Activated CD8-positive, alpha-beta memory T cell treated with anti-CD3 and anti-CD28 coated beads for 24 hours (primary cell): ENCODE results near the gene ETFDH.
"Not testable (repeated sequence)": the region's sequence is repeated elsewhere in the genome, so short reads cannot be mapped to it uniquely, and the experiment has no call there.

Experiments used
- DNase-seq: peaks from one replicate; pipeline ENCODE4 v3.0.0-alpha.2; 2020

The ETFDH gene

GRCh38 chr4:158681629-158682028 is 9.5 kb downstream of the ETFDH start:
- no peak for DNase-seq

GRCh38 chr4:158682066-158682465 is 10.0 kb downstream of the ETFDH start:
- no peak for DNase-seq

- no peak for DNase-seq
Observed at GRCh38 chr4:158688813-158689212, 16.7 kb downstream of the ETFDH start.

GRCh38 chr4:158704274-158704673 is 32.2 kb downstream of the ETFDH start:
- DNase-seq = no peak

GRCh38 chr4:158710814-158711213 is 38.7 kb downstream of the ETFDH start:
- no peak for DNase-seq

GRCh38 chr4:158712622-158713021 is 40.5 kb downstream of the ETFDH start:
- DNase-seq = not testable (repeated sequence)

- DNase-seq = no peak
Observed at GRCh38 chr4:158714937-158715336, 42.8 kb downstream of the ETFDH start.

- DNase-seq = no peak
Observed at GRCh38 chr4:158715802-158716201, 43.7 kb downstream of the ETFDH start.

GRCh38 chr4:158721680-158722079 is 49.6 kb downstream of the ETFDH start:
- DNase-seq = no peak

GRCh38 chr4:158722291-158722916 is 50.3 kb downstream of the ETFDH start:
- DNase-seq = peak; percentile 66

- DNase-seq = peak; percentile 94
Observed at GRCh38 chr4:158722917-158723793, 51.1 kb downstream of the ETFDH start, which contains the start of gene PPID. Gene PPID, minus strand, starts transcription at chr4:158723396. Its CDS starts 108 bp downstream, at chr4:158723288.

- DNase-seq = no peak
Observed at GRCh38 chr4:158724637-158725036, 52.5 kb downstream of the ETFDH start.

- DNase-seq = no peak
Observed at GRCh38 chr4:158726633-158727032, 54.5 kb downstream of the ETFDH start.

GRCh38 chr4:158728236-158728635 is 56.1 kb downstream of the ETFDH start:
- no peak for DNase-seq

GRCh38 chr4:158729716-158730559 is 57.8 kb downstream of the ETFDH start:
- DNase-seq = peak; percentile 66

- DNase-seq = no peak
Observed at GRCh38 chr4:158738866-158739265, 66.8 kb downstream of the ETFDH start.

GRCh38 chr4:158739600-158739999 is 67.5 kb downstream of the ETFDH start:
- no peak for DNase-seq

- no peak for DNase-seq
Observed at GRCh38 chr4:158741326-158742021, 69.4 kb downstream of the ETFDH start.

- not testable (repeated sequence) for DNase-seq
Observed at GRCh38 chr4:158746537-158746936, 74.4 kb downstream of the ETFDH start.

- DNase-seq = no peak
Observed at GRCh38 chr4:158750379-158750778, 78.3 kb downstream of the ETFDH start.

- DNase-seq = no peak
Observed at GRCh38 chr4:158754385-158755180, 82.5 kb downstream of the ETFDH start.

GRCh38 chr4:158755819-158756218 is 83.7 kb downstream of the ETFDH start:
- DNase-seq = not testable (repeated sequence)
